K562 (cell line): Measurements from ENCODE around the gene MYO1A. TPM values are rescaled to one million over a fixed set of nuclear protein-coding genes. Genes with fewer than 3 reads are reported as not detected.

Experiments
- COPS2 ChIP-seq: fragments of 450-650 bp; conservative IDR thresholded peaks from 2 replicates; pipeline ENCODE4 v1.6.1; 2016; ENCODE audit warnings: mild to moderate bottlenecking, moderate library complexity
- DEAF1 ChIP-seq: fragments of 450-650 bp; formaldehyde crosslinking; IDR thresholded peaks from 2 replicates; pipeline ENCODE4 v1.4.0; 2020; ENCODE audit warnings: mild to moderate bottlenecking, moderate library complexity
- DIDO1 ChIP-seq: fragments of 450-650 bp; IDR thresholded peaks from 2 replicates; pipeline ENCODE4 v1.6.1; 2016; ENCODE audit warnings: low read depth, missing biosample characterization, missing genetic modification characterization
- EP400 ChIP-seq: fragments of 450-650 bp; IDR thresholded peaks from 2 replicates; pipeline ENCODE4 v1.6.1; 2017; ENCODE audit warnings: antibody characterized with exemption, mild to moderate bottlenecking, moderate library complexity
- ETV6 ChIP-seq, 3 experiments: fragments of 150-350 bp in 1 of 3; sonication (generic) in 1 of 3; formaldehyde crosslinking in 1 of 3; IDR thresholded peaks; 2 replicates each; pipeline versions ENCODE4 v1.6.1 to v1.8.0; 2014 to 2022; ENCODE audit warnings: borderline replicate concordance in 2 of 3, low read depth in 2 of 3, antibody characterized with exemption in 1 of 3, low read length in 1 of 3, mild to moderate bottlenecking in 1 of 3, missing genetic modification reagents in 1 of 3
- FOXJ3 ChIP-seq: sonication (generic); formaldehyde crosslinking; IDR thresholded peaks from 2 replicates; pipeline ENCODE4 v1.4.0; 2020; ENCODE audit warnings: mild to moderate bottlenecking, missing genetic modification reagents
- FOXK1 ChIP-seq: sonication (generic); formaldehyde crosslinking; IDR thresholded peaks from 2 replicates; pipeline ENCODE4 v1.8.0; 2022; ENCODE audit warnings: missing genetic modification reagents, mild to moderate bottlenecking, borderline replicate concordance
- HOXB6 ChIP-seq: fragments of 250-450 bp; sonication (Bioruptor Pico); IDR thresholded peaks from 2 replicates; pipeline ENCODE4 v1.5.1; 2022; ENCODE audit warnings: mild to moderate bottlenecking, borderline replicate concordance
- KAT2B ChIP-seq: IDR thresholded peaks from one replicate; pipeline ENCODE4 v1.6.1; 2012; ENCODE audit warnings: low read depth, mild to moderate bottlenecking, control low read depth, inconsistent platforms, low read length, moderate library complexity
- KLF6 ChIP-seq: fragments of 250-450 bp; sonication (Bioruptor Pico); IDR thresholded peaks from 2 replicates; pipeline ENCODE4 v1.4.0; 2020; ENCODE audit warnings: mild to moderate bottlenecking, moderate library complexity, borderline replicate concordance
- NEUROD1 ChIP-seq: fragments of 150-350 bp; IDR thresholded peaks from 2 replicates; pipeline ENCODE4 v1.6.1; 2014; ENCODE audit warnings: borderline replicate concordance, low read length, low read depth; ENCODE audit not compliant: partially characterized antibody
- RBM15 ChIP-seq: fragments of 200-400 bp; formaldehyde crosslinking; IDR thresholded peaks from 2 replicates; pipeline ENCODE4 v1.6.1; 2018; ENCODE audit warnings: mild to moderate bottlenecking, low read length, moderate library complexity; ENCODE audit not compliant: insufficient read depth
- RBM17 ChIP-seq: fragments of 200-400 bp; formaldehyde crosslinking; IDR thresholded peaks from 2 replicates; pipeline ENCODE4 v1.6.1; 2017; ENCODE audit warnings: low read depth, mild to moderate bottlenecking, low read length, borderline replicate concordance
- RFX1 ChIP-seq: fragments of 450-650 bp; IDR thresholded peaks from 2 replicates; pipeline ENCODE4 v1.6.1; 2016; ENCODE audit warnings: mild to moderate bottlenecking, moderate library complexity
- ZBTB34 ChIP-seq: fragments of 250-450 bp; sonication (Bioruptor Pico); IDR thresholded peaks from 2 replicates; pipeline ENCODE4 v1.8.0; 2021; ENCODE audit warnings: mild to moderate bottlenecking, moderate library complexity
- ZNF354B ChIP-seq: fragments of 250-450 bp; sonication (Bioruptor Pico); IDR thresholded peaks from 2 replicates; pipeline ENCODE4 v1.4.0; 2020
- polyA plus RNA-seq, 8 experiments: library from polyadenylated mRNA; depleted of rRNA in 4 of 8; stranded (reverse) in 5 of 8; unstranded in 3 of 8; fragments of >200 nt; fragmentation: Nextera tagmentation in 2 of 8; fragmentation: Illumina TruSeq in 1 of 8; extraction: Ambion mirVana in 2 of 8; extraction: Trizol in 1 of 8; gene quantifications; 2 replicates each; pipeline versions ENCODE4 v1.2.1 to v1.2.3, GENCODE V29; 2011 to 2014; ENCODE audit warnings: inconsistent platforms in 1 of 8, missing spikeins in 1 of 8
- total RNA-seq, 7 experiments: library from RNA; depleted of rRNA in 6 of 7; stranded (reverse); fragments of >200 nt in 6 of 7; fragmentation: Illumina TruSeq in 2 of 7; extraction: Trizol in 2 of 7; gene quantifications; 2 replicates each; pipeline versions ENCODE4 v1.2.1 to v1.2.3, GENCODE V29; 2011 to 2021; ENCODE audit warnings: low replicate concordance in 1 of 7
- TF ChIP-seq, protein P1 (sequence below): sonication (generic); formaldehyde crosslinking; IDR thresholded peaks from 2 replicates; pipeline ENCODE4 v1.8.0; 2022; ENCODE audit warnings: mild to moderate bottlenecking, missing genetic modification reagents
- TF ChIP-seq, protein P2 (sequence below): fragments of 450-650 bp; IDR thresholded peaks from 2 replicates; pipeline ENCODE4 v1.6.1; 2016; ENCODE audit warnings: borderline replicate concordance

The MYO1A gene
- total and polyA plus RNA-seq, 9 of the 15 experiments (the other 6 are each of a cell fraction or from before 2014, with no cell fraction given), result 0.03 to 0.29 (median 0.14) TPM; not detected in 2

DNA sequence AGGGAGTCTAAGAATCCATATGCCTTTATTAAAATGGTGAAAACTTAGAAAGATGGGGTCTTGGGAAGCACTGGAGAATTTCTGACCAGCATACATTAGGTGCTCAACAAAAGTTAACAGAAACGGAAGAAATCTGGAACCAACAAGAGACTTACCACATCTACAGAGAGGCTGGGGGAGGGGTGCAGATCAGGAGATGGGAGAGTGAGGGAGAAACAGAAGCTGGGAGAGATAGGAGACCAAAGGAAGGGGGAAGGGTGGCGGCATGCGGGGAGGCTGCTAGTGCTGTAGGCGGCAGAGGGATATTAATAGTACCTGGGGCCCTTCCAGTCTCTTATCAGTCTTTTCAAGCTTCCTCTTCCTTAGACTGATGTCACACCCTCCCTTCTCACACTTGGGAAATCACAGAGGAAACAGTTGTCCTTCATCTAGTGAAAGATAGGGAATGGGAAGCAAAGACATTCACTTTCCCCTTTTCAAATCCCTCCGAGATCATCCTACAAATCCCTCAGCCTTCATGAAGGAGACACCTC, 61.7 kb downstream of the MYO1A start (continued):
- TF ChIP-seq, protein P1, sequence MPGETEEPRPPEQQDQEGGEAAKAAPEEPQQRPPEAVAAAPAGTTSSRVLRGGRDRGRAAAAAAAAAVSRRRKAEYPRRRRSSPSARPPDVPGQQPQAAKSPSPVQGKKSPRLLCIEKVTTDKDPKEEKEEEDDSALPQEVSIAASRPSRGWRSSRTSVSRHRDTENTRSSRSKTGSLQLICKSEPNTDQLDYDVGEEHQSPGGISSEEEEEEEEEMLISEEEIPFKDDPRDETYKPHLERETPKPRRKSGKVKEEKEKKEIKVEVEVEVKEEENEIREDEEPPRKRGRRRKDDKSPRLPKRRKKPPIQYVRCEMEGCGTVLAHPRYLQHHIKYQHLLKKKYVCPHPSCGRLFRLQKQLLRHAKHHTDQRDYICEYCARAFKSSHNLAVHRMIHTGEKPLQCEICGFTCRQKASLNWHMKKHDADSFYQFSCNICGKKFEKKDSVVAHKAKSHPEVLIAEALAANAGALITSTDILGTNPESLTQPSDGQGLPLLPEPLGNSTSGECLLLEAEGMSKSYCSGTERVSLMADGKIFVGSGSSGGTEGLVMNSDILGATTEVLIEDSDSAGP (CRISPR knock-in tag), result no peak
- TF ChIP-seq ETV6 (IDR thresholded peaks at IDR 0.05; ENCODE audit: borderline replicate concordance in 1 of 2, low read depth in 2 of 2, low read length in 1 of 2) (peak; percentile 98 to 99), ETV6 (CRISPR knock-in tag; IDR thresholded peaks at IDR 0.05; ENCODE audit: borderline replicate concordance) (no peak), RBM15 (no peak), DEAF1 (CRISPR knock-in tag) (0 out of 2 replicates have a peak, but pooled peaks have one; percentile 5), FOXK1 (CRISPR knock-in tag) (no peak), RFX1 (peak; percentile 39), FOXJ3 (no peak), ZBTB34 (CRISPR knock-in tag) (no peak), HOXB6 (CRISPR knock-in tag) (no peak), COPS2 (no peak), EP400 (peak; percentile 88), DIDO1 (peak; percentile 85; the same call in 1 of the 2 replicates), KLF6 (CRISPR knock-in tag) (no peak), RBM17 (no peak), KAT2B (no peak), NEUROD1 (peak; percentile 89), ZNF354B (CRISPR knock-in tag) (no peak)
- TF ChIP-seq, protein P2, sequence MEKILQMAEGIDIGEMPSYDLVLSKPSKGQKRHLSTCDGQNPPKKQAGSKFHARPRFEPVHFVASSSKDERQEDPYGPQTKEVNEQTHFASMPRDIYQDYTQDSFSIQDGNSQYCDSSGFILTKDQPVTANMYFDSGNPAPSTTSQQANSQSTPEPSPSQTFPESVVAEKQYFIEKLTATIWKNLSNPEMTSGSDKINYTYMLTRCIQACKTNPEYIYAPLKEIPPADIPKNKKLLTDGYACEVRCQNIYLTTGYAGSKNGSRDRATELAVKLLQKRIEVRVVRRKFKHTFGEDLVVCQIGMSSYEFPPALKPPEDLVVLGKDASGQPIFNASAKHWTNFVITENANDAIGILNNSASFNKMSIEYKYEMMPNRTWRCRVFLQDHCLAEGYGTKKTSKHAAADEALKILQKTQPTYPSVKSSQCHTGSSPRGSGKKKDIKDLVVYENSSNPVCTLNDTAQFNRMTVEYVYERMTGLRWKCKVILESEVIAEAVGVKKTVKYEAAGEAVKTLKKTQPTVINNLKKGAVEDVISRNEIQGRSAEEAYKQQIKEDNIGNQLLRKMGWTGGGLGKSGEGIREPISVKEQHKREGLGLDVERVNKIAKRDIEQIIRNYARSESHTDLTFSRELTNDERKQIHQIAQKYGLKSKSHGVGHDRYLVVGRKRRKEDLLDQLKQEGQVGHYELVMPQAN, result no peak; the same call in 1 of the 2 replicates
